Measurements from ENCODE around the gene PPM1G. TPM values are rescaled to one million over a fixed set of nuclear protein-coding genes. Genes with fewer than 3 reads are reported as not detected.
"Not testable (repeated sequence)": the region's sequence is repeated elsewhere in the genome, so short reads cannot be mapped to it uniquely, and the experiment has no call there.

The PPM1G gene
- total RNA-seq, 1 donor: 31.6 TPM

DNA sequence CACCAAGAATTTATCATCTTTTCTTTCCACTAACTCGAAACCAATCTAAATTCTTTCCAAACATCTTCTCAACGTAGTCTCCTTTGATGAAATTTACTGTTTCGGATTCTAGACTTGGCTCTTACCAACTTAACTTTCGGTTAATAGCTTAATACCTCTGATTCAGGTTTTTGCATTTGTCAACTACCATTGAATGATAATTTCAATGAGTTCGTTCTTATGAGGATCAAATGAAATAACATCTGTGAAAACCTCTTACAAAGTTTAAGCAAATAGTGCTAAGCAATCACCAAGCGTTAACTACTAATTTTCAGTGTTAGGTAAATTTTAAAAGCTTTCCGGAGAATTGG, 18.4 kb upstream of the PPM1G start:
- Histone ChIP-seq H3K4me3 (ENCODE audit: low read length) (peak overlapping the region; percentile 92), H3K4me1 (ENCODE audit: insufficient read depth, low read length) (peaks cover 34% of the 10 kb centered on the region), H3K9me3 (ENCODE audit: low read depth, low read length) (no peaks in the 10 kb centered on the region), H3K27me3 (ENCODE audit: insufficient read depth, low read length) (no peaks in the 10 kb centered on the region)

DNA sequence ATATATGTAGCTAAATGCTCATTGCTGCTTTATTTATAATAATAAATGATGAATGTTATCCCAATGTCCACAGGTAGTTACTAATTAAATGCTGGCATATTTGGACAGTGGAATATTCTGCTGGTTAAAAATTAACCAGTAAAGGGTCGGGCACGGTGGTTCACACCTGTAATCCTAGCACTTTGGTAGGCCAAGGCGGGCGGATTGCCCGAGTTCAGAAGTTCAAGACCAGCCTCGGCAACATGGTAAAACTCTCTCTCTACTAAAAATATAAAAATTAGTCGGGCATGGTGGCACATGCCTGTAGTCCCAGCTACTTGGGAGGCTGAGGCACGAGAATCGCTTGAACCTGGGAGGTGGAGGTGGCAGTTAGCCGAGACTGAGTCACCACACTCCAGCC, 15.6 kb upstream of the PPM1G start:
- H3K4me1 ChIP-seq (ENCODE audit: insufficient read depth, low read length): peaks cover 17% of the 10 kb centered on the region
- H3K4me3 ChIP-seq (ENCODE audit: low read length); H3K9me3 ChIP-seq (ENCODE audit: low read depth, low read length); H3K27me3 ChIP-seq (ENCODE audit: insufficient read depth, low read length): not testable (repeated sequence)

DNA sequence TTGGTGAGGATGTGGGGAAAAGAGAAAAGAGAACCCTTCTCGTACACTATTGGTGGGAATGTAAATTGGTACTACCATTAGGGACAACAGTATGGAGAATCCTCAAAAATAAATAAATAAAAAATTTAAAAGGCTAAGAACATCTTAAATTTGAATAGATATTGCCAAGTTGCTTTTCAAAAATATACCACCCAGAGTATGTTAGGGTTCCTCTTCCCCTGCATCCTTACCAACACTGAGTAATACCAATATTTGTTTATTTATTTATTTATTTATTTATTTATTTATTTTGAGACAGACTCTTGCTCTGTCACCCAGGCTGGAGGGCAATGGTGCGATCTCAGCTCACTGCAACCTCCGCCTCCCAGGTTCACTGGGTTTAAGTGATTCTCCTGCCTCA, 13.6 kb upstream of the PPM1G start:
- Histone ChIP-seq H3K27me3 (ENCODE audit: insufficient read depth, low read length) (no peaks in the 10 kb centered on the region), H3K4me1 (ENCODE audit: insufficient read depth, low read length) (peaks cover 7% of the 10 kb centered on the region), H3K4me3 (ENCODE audit: low read length) (no peak overlapping the region), H3K9me3 (ENCODE audit: low read depth, low read length) (no peaks in the 10 kb centered on the region)

GRCh38 chr2:27421660-27422250, 12.4 kb upstream of the PPM1G start:
- Histone ChIP-seq H3K9me3 (ENCODE audit: low read depth, low read length) (no peaks in the 10 kb centered on the region), H3K4me3 (ENCODE audit: low read length) (no peak overlapping the region), H3K27me3 (ENCODE audit: insufficient read depth, low read length) (no peaks in the 10 kb centered on the region), H3K4me1 (ENCODE audit: insufficient read depth, low read length) (no peaks in the 10 kb centered on the region)

DNA sequence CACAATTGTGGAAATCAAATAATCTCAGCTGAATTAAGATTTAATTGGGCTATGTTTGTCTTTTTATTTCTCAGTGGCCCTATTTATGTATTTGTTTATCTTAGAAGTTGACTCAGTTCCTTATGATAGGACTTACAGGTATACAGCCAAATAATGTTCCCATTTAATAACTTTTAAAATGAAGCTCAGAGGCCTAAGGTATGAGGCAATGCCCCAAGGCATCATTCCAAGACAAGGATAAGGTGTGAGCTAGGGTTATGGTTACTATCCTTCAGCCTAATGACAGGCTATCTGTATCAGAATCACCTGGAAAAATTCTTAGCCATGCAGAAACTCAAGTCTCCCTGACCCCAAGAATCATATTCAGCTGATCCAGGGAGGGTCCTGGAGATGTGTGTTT, 11.6 kb upstream of the PPM1G start:
- H3K9me3 ChIP-seq (ENCODE audit: low read depth, low read length): no peaks in the 10 kb centered on the region
- no peaks in the 10 kb centered on the region for H3K27me3 ChIP-seq (ENCODE audit: insufficient read depth, low read length)
- H3K4me1 ChIP-seq (ENCODE audit: insufficient read depth, low read length): no peaks in the 10 kb centered on the region
- no peak overlapping the region for H3K4me3 ChIP-seq (ENCODE audit: low read length)

- Histone ChIP-seq H3K4me3 (ENCODE audit: low read length) (no peak overlapping the region), H3K9me3 (ENCODE audit: low read depth, low read length) (no peaks in the 10 kb centered on the region), H3K27me3 (ENCODE audit: insufficient read depth, low read length) (no peaks in the 10 kb centered on the region), H3K4me1 (ENCODE audit: insufficient read depth, low read length) (no peaks in the 10 kb centered on the region)
Measured at GRCh38 chr2:27416151-27416550, 6.8 kb upstream of the PPM1G start.

GRCh38 chr2:27412419-27413152, 3.2 kb upstream of the PPM1G start:
- peaks cover 21% of the 10 kb centered on the region for H3K4me1 ChIP-seq (ENCODE audit: insufficient read depth, low read length)

DNA sequence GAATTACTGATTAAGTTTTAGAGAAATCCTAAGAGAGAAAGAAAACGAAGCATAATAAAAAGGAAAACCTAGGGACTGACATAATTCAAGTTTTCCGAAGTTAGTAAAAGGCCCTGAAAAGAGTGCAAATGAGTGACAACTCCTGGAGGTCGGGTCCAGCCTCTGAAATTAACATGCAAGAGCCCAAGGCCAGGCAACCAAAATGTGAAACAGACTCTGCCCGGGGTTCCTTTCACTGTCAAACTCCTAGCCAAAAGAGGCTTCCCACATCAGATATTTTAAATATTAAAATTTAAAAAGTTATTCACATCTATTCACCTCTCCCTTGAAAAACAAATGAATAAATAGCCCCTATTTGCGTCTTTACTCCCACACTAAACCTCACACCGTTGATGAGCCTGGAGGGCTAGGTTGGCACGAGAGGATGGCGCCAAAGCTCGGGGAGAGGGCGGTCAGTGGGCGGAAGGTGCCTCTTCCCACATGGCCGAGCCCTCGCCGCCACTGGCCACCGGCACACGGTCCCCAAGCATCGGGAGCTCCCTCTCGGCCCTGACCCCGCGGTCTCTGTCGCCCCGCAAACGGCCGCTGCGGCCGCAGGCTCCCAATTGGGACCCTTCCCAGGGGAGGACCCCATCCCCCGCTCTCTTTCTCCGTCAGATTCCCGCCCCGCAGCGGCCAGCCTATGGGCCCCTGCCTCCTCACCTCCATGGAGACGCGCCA, 630 bp downstream of the PPM1G start:
- H3K4me1 ChIP-seq (ENCODE audit: insufficient read depth, low read length): peaks cover 26% of the 10 kb centered on the region
- no peaks in the 10 kb centered on the region for H3K27me3 ChIP-seq (ENCODE audit: insufficient read depth, low read length)
- H3K9me3 ChIP-seq (ENCODE audit: low read depth, low read length): no peaks in the 10 kb centered on the region
- peak overlapping the region; percentile 97 for H3K4me3 ChIP-seq (ENCODE audit: low read length)

More at GRCh38 chr2:27412419-27413152, 3.2 kb upstream of the PPM1G start:
- Histone ChIP-seq H3K9me3 (ENCODE audit: low read depth, low read length) (no peaks in the 10 kb centered on the region), H3K4me3 (ENCODE audit: low read length) (no peak overlapping the region), H3K27me3 (ENCODE audit: insufficient read depth, low read length) (no peaks in the 10 kb centered on the region)

DNA sequence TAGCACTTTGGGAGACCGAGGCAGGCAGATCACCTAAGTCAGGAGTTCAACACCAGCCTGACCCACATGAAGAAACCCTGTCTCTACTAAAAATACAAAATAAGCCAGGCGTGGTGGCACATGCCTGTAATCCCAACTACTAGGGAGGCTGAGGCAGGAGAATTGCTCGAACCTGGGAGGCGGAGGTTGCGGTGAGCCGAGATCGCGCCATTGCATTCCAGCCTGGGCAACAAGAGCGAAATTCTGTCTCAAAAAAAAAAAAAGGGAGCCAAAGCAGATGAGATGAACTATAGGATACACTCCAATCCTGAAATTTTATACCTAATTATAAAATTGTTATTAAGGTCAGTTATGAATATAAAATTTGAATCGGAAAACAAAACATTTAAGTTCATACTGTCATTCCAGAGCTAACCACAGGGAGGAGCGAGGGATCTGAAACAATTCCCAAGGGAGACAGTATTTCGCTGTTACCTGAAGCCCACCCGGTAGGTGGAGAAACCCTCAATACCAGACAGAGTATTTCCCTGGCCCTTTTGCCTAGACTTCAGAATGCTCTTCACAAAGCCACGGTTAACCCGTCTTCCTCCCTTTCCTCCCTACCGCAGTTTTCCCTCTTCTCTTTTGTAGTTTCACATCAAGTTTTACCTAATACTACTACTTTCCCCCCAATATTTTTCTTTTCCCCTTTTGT, 1.4 kb downstream of the PPM1G start:
- peaks cover 29% of the 10 kb centered on the region for H3K4me1 ChIP-seq (ENCODE audit: insufficient read depth, low read length)
- H3K9me3 ChIP-seq (ENCODE audit: low read depth, low read length): no peaks in the 10 kb centered on the region
- no peak overlapping the region for H3K4me3 ChIP-seq (ENCODE audit: low read length)
- no peaks in the 10 kb centered on the region for H3K27me3 ChIP-seq (ENCODE audit: insufficient read depth, low read length)

- Histone ChIP-seq H3K4me3 (ENCODE audit: low read length) (no peak overlapping the region), H3K4me1 (ENCODE audit: insufficient read depth, low read length) (peaks cover 3% of the 10 kb centered on the region), H3K27me3 (ENCODE audit: insufficient read depth, low read length) (no peaks in the 10 kb centered on the region), H3K9me3 (ENCODE audit: low read depth, low read length) (no peaks in the 10 kb centered on the region)
Measured at GRCh38 chr2:27400348-27401135, 8.8 kb downstream of the PPM1G start.

- Histone ChIP-seq H3K27me3 (ENCODE audit: insufficient read depth, low read length) (no peaks in the 10 kb centered on the region), H3K4me3 (ENCODE audit: low read length) (no peak overlapping the region), H3K9me3 (ENCODE audit: low read depth, low read length) (no peaks in the 10 kb centered on the region), H3K4me1 (ENCODE audit: insufficient read depth, low read length) (peaks cover 3% of the 10 kb centered on the region)
Measured at GRCh38 chr2:27398962-27399361, 10.4 kb downstream of the PPM1G start.

- H3K27me3 ChIP-seq (ENCODE audit: insufficient read depth, low read length): no peaks in the 10 kb centered on the region
- peaks cover 7% of the 10 kb centered on the region for H3K4me1 ChIP-seq (ENCODE audit: insufficient read depth, low read length)
- H3K9me3 ChIP-seq (ENCODE audit: low read depth, low read length): no peaks in the 10 kb centered on the region
- no peak overlapping the region for H3K4me3 ChIP-seq (ENCODE audit: low read length)
Measured at GRCh38 chr2:27393225-27393624, 16.2 kb downstream of the PPM1G start.

- H3K4me3 ChIP-seq (ENCODE audit: low read length): no peak overlapping the region
- no peaks in the 10 kb centered on the region for H3K27me3 ChIP-seq (ENCODE audit: insufficient read depth, low read length)
- H3K4me1 ChIP-seq (ENCODE audit: insufficient read depth, low read length): peaks cover 7% of the 10 kb centered on the region
Measured at GRCh38 chr2:27390822-27391679, 18.3 kb downstream of the PPM1G start.

More at GRCh38 chr2:27390822-27391679, 18.3 kb downstream of the PPM1G start:
- H3K9me3 ChIP-seq (ENCODE audit: low read depth, low read length): no peaks in the 10 kb centered on the region

All from mononuclear cell (primary cell).